ENCODE results near the gene CHAC1.

The CHAC1 gene

GRCh38 chr15:40911141-40911540, 42.1 kb upstream of the CHAC1 start:
- no peak for TF ChIP-seq POLR2AphosphoS5 (IDR thresholded peaks at IDR 0.05; ENCODE audit: low read depth)
- TF ChIP-seq GABPA (IDR thresholded peaks at IDR 0.05; ENCODE audit: low read depth) = no peak
- no peak for TF ChIP-seq CTCF (IDR thresholded peaks at IDR 0.05; ENCODE audit: insufficient read depth, low read length)
- no peak for TF ChIP-seq SPI1 (IDR thresholded peaks at IDR 0.05; ENCODE audit: borderline replicate concordance, low read depth)
- no peak for TF ChIP-seq REST (IDR thresholded peaks at IDR 0.05; ENCODE audit: insufficient replicate concordance, low read depth)
- no peak for DNase-seq (ENCODE audit: low read depth in 1 of 2, low spot score in 1 of 2)
- H3K27ac ChIP-seq (replicated peaks) = peak overlapping the region; percentile 35
- H3K4me3 ChIP-seq (replicated peaks; ENCODE audit: insufficient read depth, low read length) = no peak overlapping the region
- no peaks in the 10 kb centered on the region for H3K27me3 ChIP-seq (ENCODE audit: insufficient read depth, poor library complexity, severe bottlenecking)

- no peaks in the 10 kb centered on the region for H3K27me3 ChIP-seq (ENCODE audit: insufficient read depth, poor library complexity, severe bottlenecking)
- no peak overlapping the region for H3K4me3 ChIP-seq (replicated peaks; ENCODE audit: insufficient read depth, low read length)
- no peak for DNase-seq (ENCODE audit: low read depth in 1 of 2, low spot score in 1 of 2)
- TF ChIP-seq CTCF (IDR thresholded peaks at IDR 0.05; ENCODE audit: insufficient read depth, low read length) (no peak), REST (IDR thresholded peaks at IDR 0.05; ENCODE audit: insufficient replicate concordance, low read depth) (no peak), SPI1 (IDR thresholded peaks at IDR 0.05; ENCODE audit: borderline replicate concordance, low read depth) (no peak), POLR2AphosphoS5 (IDR thresholded peaks at IDR 0.05; ENCODE audit: low read depth) (no peak), GABPA (IDR thresholded peaks at IDR 0.05; ENCODE audit: low read depth) (no peak)
- no peak overlapping the region for H3K27ac ChIP-seq (replicated peaks)
Observed at GRCh38 chr15:40911693-40912092, 41.6 kb upstream of the CHAC1 start.

- Histone ChIP-seq H3K4me3 (replicated peaks; ENCODE audit: insufficient read depth, low read length) (no peak overlapping the region), H3K27me3 (ENCODE audit: insufficient read depth, poor library complexity, severe bottlenecking) (no peaks in the 10 kb centered on the region), H3K27ac (replicated peaks) (no peak overlapping the region)
- TF ChIP-seq POLR2AphosphoS5 (IDR thresholded peaks at IDR 0.05; ENCODE audit: low read depth) = no peak
- TF ChIP-seq SPI1 (IDR thresholded peaks at IDR 0.05; ENCODE audit: borderline replicate concordance, low read depth) = no peak
- no peak for TF ChIP-seq CTCF (IDR thresholded peaks at IDR 0.05; ENCODE audit: insufficient read depth, low read length)
- no peak for TF ChIP-seq REST (IDR thresholded peaks at IDR 0.05; ENCODE audit: insufficient replicate concordance, low read depth)
- no peak for TF ChIP-seq GABPA (IDR thresholded peaks at IDR 0.05; ENCODE audit: low read depth)
- no peak for DNase-seq (ENCODE audit: low read depth in 1 of 2, low spot score in 1 of 2)
Observed at GRCh38 chr15:40912478-40912877, 40.8 kb upstream of the CHAC1 start.

All from HL-60 (cell line).